ENCODE data around the gene DAPP1. TPM values are rescaled to one million over a fixed set of nuclear protein-coding genes. Genes with fewer than 3 reads are reported as not detected.
A peak's percentile ranks its signal among the peaks of the same experiment; 100 is the strongest.

Gene DAPP1
- total and polyA plus RNA-seq, 2 donors (not counting 3 experiments of a cell fraction or from before 2014, with no cell fraction given), result not detected

DNA sequence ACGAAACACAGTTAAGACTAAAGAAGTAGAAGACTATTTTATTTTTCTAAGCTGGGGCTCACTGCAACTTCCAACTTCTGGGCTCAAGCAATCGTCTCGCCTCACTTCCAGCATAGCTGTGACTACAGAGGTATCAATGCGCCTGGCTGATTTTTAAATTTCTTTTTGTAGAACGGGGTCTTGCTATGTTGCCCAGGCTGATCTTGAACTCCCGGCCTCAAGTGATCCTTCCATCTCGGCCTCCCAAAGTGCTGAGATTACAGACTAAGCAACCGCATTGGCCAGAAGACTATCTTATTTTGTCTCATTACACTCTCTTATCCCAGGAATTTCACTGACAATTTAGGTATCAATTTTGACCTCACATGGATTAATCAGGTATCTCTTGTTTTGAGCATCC lies 76.4 kb downstream of the DAPP1 start:
- Histone ChIP-seq H4K20me1 (replicated peaks; ENCODE audit: control insufficient read depth, extremely low read depth, insufficient read depth, low read length) (no peaks in the 10 kb centered on the region), H3K4me3 (replicated peaks in 1 of 3; ENCODE audit: insufficient read depth in 1 of 3, low read depth in 1 of 3, low read length in 3 of 3) (peak overlapping the region; percentile 1 to 98 (median 97)), H3K27ac (ENCODE audit: insufficient read depth, low read depth, low read length) (peak overlapping the region; percentile 98), H3K9me1 (replicated peaks; ENCODE audit: control insufficient read depth, extremely low read depth, insufficient read depth, low read length) (no peaks in the 10 kb centered on the region), H3K4me2 (ENCODE audit: insufficient read depth, low read length) (peak overlapping the region; percentile 99), H3K9ac (replicated peaks; ENCODE audit: extremely low read depth, insufficient read depth, low read length) (peak overlapping the region; percentile 99), H2AFZ (ENCODE audit: low read depth, low read length) (no peak overlapping the region), H3K79me2 (ENCODE audit: control insufficient read depth, insufficient read depth, low read length) (peaks cover 42% of the 10 kb centered on the region), H3K4me1 (ENCODE audit: control insufficient read depth, extremely low read depth, insufficient read depth, low read length) (peaks cover 16% of the 10 kb centered on the region), H3K27me3 (ENCODE audit: control insufficient read depth in 2 of 2, insufficient read depth in 2 of 2, low read length in 2 of 2) (no peaks in the 10 kb centered on the region), H3K36me3 (ENCODE audit: control insufficient read depth in 2 of 2, extremely low read depth in 1 of 2, insufficient read depth in 2 of 2, low read length in 2 of 2) (no peaks in the 10 kb centered on the region), H3K9me3 (replicated peaks; ENCODE audit: control insufficient read depth, insufficient read depth, low read length) (no peaks in the 10 kb centered on the region)
- dilution Hi-C loops (cut with MboI; ENCODE audit: extremely low pct_ligation_motif_present, low sequenced_read_pairs) (no loop called here), intact Hi-C loops (cut with micrococcal nuclease) (no loop called here)
- FAIRE-seq (no peak), DNase-seq (ENCODE audit: low read depth, low spot score) (no peak)
- POLR2A ChIA-PET, result no interaction called here
- no TSS peak for BruUV-seq (replicated peaks)
- CTCF ChIA-PET, result no interaction called here
- TF ChIP-seq CTCF (IDR thresholded peaks at IDR 0.05; ENCODE audit: extremely low read depth in 1 of 2, insufficient read depth in 1 of 2, low read depth in 1 of 2, low read length in 2 of 2) (no peak), POLR2AphosphoS5 (IDR thresholded peaks at IDR 0.05; ENCODE audit: insufficient read depth, low read depth, low read length) (no peak), FOS (IDR thresholded peaks at IDR 0.05; ENCODE audit: borderline replicate concordance, insufficient read depth, low read length) (no peak), POLR2A (IDR thresholded peaks at IDR 0.05; ENCODE audit: low read depth, low read length) (no peak), JUN (IDR thresholded peaks at IDR 0.05; ENCODE audit: borderline replicate concordance, insufficient read depth, insufficient read length, low read depth) (no peak), MYC (IDR thresholded peaks at IDR 0.05; ENCODE audit: low read depth, low read length) (no peak), GATA2 (IDR thresholded peaks at IDR 0.05; ENCODE audit: insufficient read depth, insufficient read length, low read depth, low read length) (no peak), EZH2 (IDR thresholded peaks at IDR 0.05; ENCODE audit: borderline replicate concordance, low read depth, low read length, severe bottlenecking) (no peak)
